NCI-H2171 (cell line): ENCODE measurements around the gene CAMTA1.

Experiments used
- DNase-seq: peaks from one replicate; lab custom pipeline; 2025; lab: John Stamatoyannopoulos, UW

The CAMTA1 gene

GRCh38 chr1:7040969-7041695, 255.9 kb downstream of the CAMTA1 start:
- DNase-seq = no peak

- DNase-seq = peak; percentile 57
Observed at GRCh38 chr1:7042322-7043190, 257.3 kb downstream of the CAMTA1 start.

- no peak for DNase-seq
Observed at GRCh38 chr1:7043191-7043549, 257.9 kb downstream of the CAMTA1 start.

- no peak for DNase-seq
Observed at GRCh38 chr1:7043719-7044535, 258.7 kb downstream of the CAMTA1 start.

- no peak for DNase-seq
Observed at GRCh38 chr1:7045897-7046296, 260.6 kb downstream of the CAMTA1 start.

- DNase-seq = peak; percentile 28
Observed at GRCh38 chr1:7046314-7046713, 261.1 kb downstream of the CAMTA1 start.

GRCh38 chr1:7046891-7047290, 261.6 kb downstream of the CAMTA1 start:
- DNase-seq = no peak

- DNase-seq = no peak
Observed at GRCh38 chr1:7047866-7048265, 262.6 kb downstream of the CAMTA1 start.

GRCh38 chr1:7048395-7048794, 263.1 kb downstream of the CAMTA1 start:
- peak; percentile 64 for DNase-seq

GRCh38 chr1:7049913-7050625, 264.8 kb downstream of the CAMTA1 start:
- DNase-seq = no peak

GRCh38 chr1:7050751-7051665, 265.8 kb downstream of the CAMTA1 start:
- no peak for DNase-seq

- DNase-seq = no peak
Observed at GRCh38 chr1:7052701-7053100, 267.4 kb downstream of the CAMTA1 start.

- no peak for DNase-seq
Observed at GRCh38 chr1:7060745-7061144, 275.5 kb downstream of the CAMTA1 start.

- no peak for DNase-seq
Observed at GRCh38 chr1:7062346-7063061, 277.2 kb downstream of the CAMTA1 start.

GRCh38 chr1:7063981-7064380, 278.7 kb downstream of the CAMTA1 start:
- no peak for DNase-seq

GRCh38 chr1:7068552-7068951, 283.3 kb downstream of the CAMTA1 start:
- DNase-seq = no peak

- DNase-seq = no peak
Observed at GRCh38 chr1:7069931-7070330, 284.7 kb downstream of the CAMTA1 start.

GRCh38 chr1:7070389-7071029, 285.3 kb downstream of the CAMTA1 start:
- DNase-seq = peak; percentile 32

GRCh38 chr1:7076117-7076516, 290.9 kb downstream of the CAMTA1 start:
- no peak for DNase-seq

GRCh38 chr1:7076572-7076971, 291.3 kb downstream of the CAMTA1 start:
- no peak for DNase-seq
